Adipocyte (in vitro differentiated cells): ENCODE data around the gene GALNT14.

Source experiments
- DNase-seq: peaks from one replicate; pipeline ENCODE4 v3.0.0-alpha.2; 2015; ENCODE audit warnings: low read depth
- H3K27me3 ChIP-seq: replicated peaks from 2 replicates; pipeline ENCODE4 v1.7.0; 2013; ENCODE audit warnings: mild to moderate bottlenecking, low read length, moderate library complexity; ENCODE audit not compliant: control insufficient read depth, insufficient read depth
- H3K36me3 ChIP-seq: 2 replicates; pipeline ENCODE4 v1.7.0; 2013; ENCODE audit warnings: low read length, mild to moderate bottlenecking, moderate library complexity; ENCODE audit not compliant: control insufficient read depth, insufficient read depth, severe bottlenecking
- H3K4me1 ChIP-seq: 2 replicates; pipeline ENCODE4 v1.7.0; 2013; ENCODE audit warnings: mild to moderate bottlenecking, low read length, moderate library complexity; ENCODE audit not compliant: control insufficient read depth, insufficient read depth
- H3K4me3 ChIP-seq: 2 replicates; pipeline ENCODE4 v1.7.0; 2013; ENCODE audit warnings: mild to moderate bottlenecking, low read length, moderate library complexity
- H3K9ac ChIP-seq: 2 replicates; pipeline ENCODE4 v1.7.0; 2013; ENCODE audit warnings: mild to moderate bottlenecking, low read length, moderate library complexity
- H3K9me3 ChIP-seq: 2 replicates; pipeline ENCODE4 v1.7.0; 2013; ENCODE audit warnings: mild to moderate bottlenecking, low read length, moderate library complexity; ENCODE audit not compliant: control insufficient read depth

Gene GALNT14

GRCh38 chr2:31069643-31070325, 68.5 kb downstream of the GALNT14 start:
- Histone ChIP-seq H3K36me3 (no peaks in the 10 kb centered on the region), H3K27me3 (peaks cover 27% of the 10 kb centered on the region), H3K4me3 (no peak overlapping the region), H3K4me1 (no peaks in the 10 kb centered on the region), H3K9me3 (no peaks in the 10 kb centered on the region), H3K9ac (no peak overlapping the region)
- no peak for DNase-seq

- DNase-seq, result no peak
- Histone ChIP-seq H3K27me3 (peaks cover 21% of the 10 kb centered on the region), H3K36me3 (no peaks in the 10 kb centered on the region), H3K9me3 (no peaks in the 10 kb centered on the region), H3K9ac (no peak overlapping the region), H3K4me3 (no peak overlapping the region), H3K4me1 (no peaks in the 10 kb centered on the region)
Measured at GRCh38 chr2:31067259-31067658, 71.0 kb downstream of the GALNT14 start.

- H3K9ac ChIP-seq, result no peak overlapping the region
- no peak for DNase-seq
- no peaks in the 10 kb centered on the region for H3K36me3 ChIP-seq
- H3K4me3 ChIP-seq, result no peak overlapping the region
- H3K9me3 ChIP-seq, result no peaks in the 10 kb centered on the region
- H3K4me1 ChIP-seq, result no peaks in the 10 kb centered on the region
- H3K27me3 ChIP-seq, result peaks cover 20% of the 10 kb centered on the region
Measured at GRCh38 chr2:31066551-31066950, 71.7 kb downstream of the GALNT14 start.

GRCh38 chr2:31066086-31066485, 72.2 kb downstream of the GALNT14 start:
- Histone ChIP-seq H3K9me3 (no peaks in the 10 kb centered on the region), H3K9ac (no peak overlapping the region), H3K4me1 (no peaks in the 10 kb centered on the region), H3K4me3 (no peak overlapping the region), H3K27me3 (peaks cover 15% of the 10 kb centered on the region), H3K36me3 (no peaks in the 10 kb centered on the region)
- DNase-seq, result no peak

DNA sequence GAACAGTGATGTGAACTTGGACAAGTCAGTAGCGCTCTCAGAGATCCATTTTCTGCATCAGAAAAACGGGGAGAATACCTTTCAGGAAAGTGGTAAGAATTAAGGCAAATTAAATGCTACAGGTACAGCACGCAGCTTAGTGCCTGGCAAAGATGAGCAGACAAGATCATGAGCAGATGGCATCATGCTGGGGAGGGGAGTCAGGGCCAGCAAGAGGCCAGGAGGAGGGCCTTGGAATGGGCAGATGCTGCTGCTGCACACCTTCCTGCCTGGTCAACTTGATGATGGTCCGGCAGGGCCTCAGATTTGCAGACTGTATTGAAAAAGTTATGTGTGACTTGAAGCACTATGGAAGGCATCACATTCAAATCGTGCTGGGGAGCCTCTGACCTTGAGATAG, 72.9 kb downstream of the GALNT14 start:
- no peak for DNase-seq
- no peak overlapping the region for H3K4me3 ChIP-seq
- H3K9ac ChIP-seq, result no peak overlapping the region
- no peaks in the 10 kb centered on the region for H3K4me1 ChIP-seq
- no peaks in the 10 kb centered on the region for H3K36me3 ChIP-seq
- H3K9me3 ChIP-seq, result no peaks in the 10 kb centered on the region
- peaks cover 17% of the 10 kb centered on the region for H3K27me3 ChIP-seq

- Histone ChIP-seq H3K9me3 (no peaks in the 10 kb centered on the region), H3K9ac (no peak overlapping the region), H3K4me3 (no peak overlapping the region), H3K4me1 (no peaks in the 10 kb centered on the region), H3K36me3 (no peaks in the 10 kb centered on the region), H3K27me3 (peaks cover 13% of the 10 kb centered on the region)
- DNase-seq, result no peak
Measured at GRCh38 chr2:31060397-31060796, 77.8 kb downstream of the GALNT14 start.

DNA sequence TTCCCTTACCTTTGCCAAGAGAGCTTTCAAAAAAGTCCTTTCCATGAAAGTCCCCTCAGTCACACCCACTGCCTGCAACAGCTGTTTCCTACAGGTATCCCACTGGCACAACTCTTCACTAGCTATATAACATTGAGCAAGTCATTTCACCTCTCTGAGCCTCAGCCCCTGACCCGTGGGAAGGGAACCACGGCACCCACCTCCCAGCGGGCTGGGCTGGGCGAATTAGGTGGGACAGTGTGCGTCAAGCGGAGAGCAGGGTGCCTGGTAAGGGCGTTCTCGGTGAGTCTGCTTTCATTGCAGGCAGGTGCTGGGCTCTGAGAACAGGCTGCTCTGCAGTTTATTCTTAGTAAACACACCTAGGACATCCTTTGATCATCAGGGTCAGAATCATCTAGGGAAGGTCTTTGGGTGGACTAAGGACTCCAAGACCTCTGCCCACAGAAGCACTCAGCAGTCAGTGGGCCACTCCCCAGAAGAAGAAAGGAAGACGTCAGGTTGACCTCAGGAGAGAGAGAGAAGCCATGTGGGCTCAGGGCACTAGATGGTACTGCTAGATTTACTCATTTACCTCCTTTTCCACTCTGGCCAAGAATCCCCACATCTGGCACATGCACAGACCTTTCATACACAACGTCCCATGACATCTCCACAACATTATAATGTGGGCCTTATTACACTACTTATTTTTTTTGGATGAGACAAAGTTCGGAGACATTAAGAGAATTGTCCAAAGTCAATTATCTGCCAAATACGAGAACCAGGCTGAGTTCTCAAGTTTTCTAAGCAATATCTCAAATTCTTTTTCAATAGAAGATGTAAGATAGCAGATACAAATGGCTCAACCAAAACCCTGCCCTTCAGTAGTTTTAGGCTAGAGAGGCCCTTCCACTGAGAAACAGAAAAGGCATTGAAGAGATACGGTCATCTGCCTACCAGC, 79.9 kb downstream of the GALNT14 start:
- H3K27me3 ChIP-seq, result peaks cover 10% of the 10 kb centered on the region
- H3K4me3 ChIP-seq, result no peak overlapping the region
- no peak for DNase-seq
- H3K9ac ChIP-seq, result no peak overlapping the region
- no peaks in the 10 kb centered on the region for H3K36me3 ChIP-seq
- no peaks in the 10 kb centered on the region for H3K9me3 ChIP-seq
- H3K4me1 ChIP-seq, result no peaks in the 10 kb centered on the region

- no peak for DNase-seq
- Histone ChIP-seq H3K9me3 (no peaks in the 10 kb centered on the region), H3K9ac (no peak overlapping the region)
Measured at GRCh38 chr2:31057691-31058090, 80.5 kb downstream of the GALNT14 start.

DNA sequence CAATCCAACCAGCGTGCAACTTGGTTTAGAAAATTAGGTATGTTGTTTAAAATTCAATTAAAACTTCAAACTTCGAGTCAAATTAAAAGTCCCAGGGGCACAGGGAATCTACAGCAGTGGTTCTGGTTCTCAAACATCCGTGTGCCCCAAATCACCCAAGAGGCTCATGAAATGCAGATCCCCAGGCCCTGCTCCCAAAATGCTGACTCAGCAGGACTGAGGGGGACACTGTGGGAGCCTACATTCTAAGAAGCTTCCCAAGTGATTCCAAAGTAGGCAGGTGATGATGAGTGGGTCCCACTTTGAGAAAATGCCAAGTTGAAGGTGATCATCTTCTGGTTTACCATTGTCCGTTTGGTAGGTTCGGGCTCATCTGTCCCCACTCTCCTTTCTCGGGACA, 82.3 kb downstream of the GALNT14 start:
- no peaks in the 10 kb centered on the region for H3K9me3 ChIP-seq
- no peak overlapping the region for H3K9ac ChIP-seq
- H3K4me3 ChIP-seq, result no peak overlapping the region
- peaks cover 9% of the 10 kb centered on the region for H3K27me3 ChIP-seq
- no peaks in the 10 kb centered on the region for H3K4me1 ChIP-seq
- H3K36me3 ChIP-seq, result no peaks in the 10 kb centered on the region
- no peak for DNase-seq

More at GRCh38 chr2:31057691-31058090, 80.5 kb downstream of the GALNT14 start:
- Histone ChIP-seq H3K4me3 (no peak overlapping the region), H3K27me3 (peaks cover 9% of the 10 kb centered on the region), H3K4me1 (no peaks in the 10 kb centered on the region), H3K36me3 (no peaks in the 10 kb centered on the region)

- Histone ChIP-seq H3K36me3 (no peaks in the 10 kb centered on the region), H3K4me3 (no peak overlapping the region), H3K9ac (no peak overlapping the region), H3K4me1 (no peaks in the 10 kb centered on the region), H3K27me3 (peaks cover 6% of the 10 kb centered on the region), H3K9me3 (no peaks in the 10 kb centered on the region)
- no peak for DNase-seq
Measured at GRCh38 chr2:31054842-31055388, 83.3 kb downstream of the GALNT14 start.
